Glomerular endothelial cell (primary cell): Measurements from ENCODE around the gene SLCO3A1. TPM values are rescaled to one million over a fixed set of nuclear protein-coding genes. Genes with fewer than 3 reads are reported as not detected.
"Not testable (repeated sequence)": the region's sequence is repeated elsewhere in the genome, so short reads cannot be mapped to it uniquely, and the experiment has no call there.

Experiments
- DNase-seq: peaks from one replicate; pipeline ENCODE4 v3.0.0-alpha.2; 2011; ENCODE audit warnings: low read depth, low spot score; ENCODE audit errors: extremely low read depth
- total RNA-seq: library from RNA; depleted of rRNA; stranded (reverse); fragments of >200 nt; gene quantifications from 2 replicates; pipeline ENCODE4 v1.2.3, GENCODE V29; 2015

Gene SLCO3A1
- total RNA-seq, 1 donor from 2014 or later, result 7.0 TPM

DNA sequence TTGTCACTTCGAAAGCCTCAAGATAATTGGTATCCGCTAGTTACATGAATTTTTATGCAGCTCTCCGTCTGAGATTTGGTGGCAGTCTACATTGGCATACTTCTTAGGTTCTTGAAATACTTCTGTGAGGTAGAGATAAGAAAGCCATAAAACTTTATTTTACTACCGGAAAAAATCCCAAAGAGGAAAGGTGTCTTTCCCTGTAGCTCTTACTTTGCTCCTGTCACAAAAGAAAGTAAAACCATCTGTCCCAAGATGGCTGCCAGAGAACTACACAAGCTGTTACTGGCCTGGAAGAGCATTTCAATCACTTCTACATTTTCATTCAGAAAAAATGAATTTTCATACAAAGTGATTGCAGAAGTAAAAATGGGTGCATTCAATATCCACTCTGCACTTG lies 325.4 kb downstream of the SLCO3A1 start:
- DNase-seq, result no peak

DNA sequence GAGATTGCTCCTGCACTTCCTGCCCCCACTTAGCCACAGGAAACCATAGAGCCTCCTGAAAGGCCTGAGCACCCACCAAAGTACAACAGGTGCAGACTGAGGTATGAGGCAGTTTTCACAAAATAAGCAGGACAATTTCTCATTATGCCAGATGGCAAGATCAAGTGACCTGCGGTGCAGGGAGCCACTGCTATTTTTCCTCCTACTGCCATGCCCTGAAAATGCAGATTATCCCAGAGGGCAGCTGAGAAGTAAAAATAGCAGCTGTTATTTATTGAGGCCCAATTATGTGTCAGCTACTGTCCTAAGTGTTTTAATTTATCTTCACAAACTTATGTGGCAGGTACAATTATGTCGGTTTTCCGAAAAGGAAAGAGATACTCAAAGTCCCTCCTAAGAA lies 330.6 kb downstream of the SLCO3A1 start:
- DNase-seq, result no peak

GRCh38 chr15:92184679-92185230 lies 331.2 kb downstream of the SLCO3A1 start:
- DNase-seq, result no peak

DNA sequence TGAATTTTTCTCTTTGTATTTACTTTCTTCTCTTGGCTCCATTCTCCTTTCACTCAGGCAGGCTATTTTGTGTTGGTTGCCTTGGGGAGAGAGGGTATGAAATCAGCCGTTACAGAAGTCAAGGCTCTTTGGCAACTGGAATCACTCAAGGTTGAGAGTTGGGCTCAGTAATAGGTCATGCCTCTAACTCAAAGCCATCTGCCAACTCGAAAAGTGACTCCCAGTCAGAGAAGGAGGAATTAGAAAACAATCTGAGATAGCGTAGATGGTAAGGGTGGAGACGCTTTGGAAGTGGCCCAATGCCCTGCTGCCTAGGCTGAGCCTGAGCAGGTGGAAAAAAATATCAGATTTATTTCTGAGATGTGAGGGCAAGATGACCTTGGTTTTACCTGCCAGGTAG lies 334.5 kb downstream of the SLCO3A1 start:
- DNase-seq, result no peak

DNA sequence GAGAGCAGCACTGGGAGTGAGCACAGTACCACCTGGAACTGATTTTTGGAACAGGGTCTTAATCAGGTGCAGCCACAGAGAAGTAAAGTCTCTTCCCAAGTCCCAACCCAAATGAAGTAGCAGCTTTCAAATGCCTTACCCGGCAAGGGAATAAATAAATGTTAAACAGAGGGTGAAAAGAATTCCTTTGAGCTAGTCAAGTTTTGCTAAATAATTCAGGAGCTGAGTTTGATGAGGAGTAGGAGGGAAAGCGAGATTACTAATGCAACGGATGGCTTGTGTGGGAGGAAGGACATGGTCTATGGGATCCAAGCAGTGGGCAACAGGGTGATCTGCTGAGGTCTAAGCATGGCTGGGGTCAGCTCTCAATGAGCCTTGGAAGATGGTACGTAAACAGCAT lies 335.7 kb downstream of the SLCO3A1 start:
- no peak for DNase-seq

GRCh38 chr15:92195241-92195640 lies 341.7 kb downstream of the SLCO3A1 start:
- no peak for DNase-seq

- DNase-seq, result no peak
These were observed 342.8 kb downstream of the SLCO3A1 start for GRCh38 chr15:92196342-92196741.

DNA sequence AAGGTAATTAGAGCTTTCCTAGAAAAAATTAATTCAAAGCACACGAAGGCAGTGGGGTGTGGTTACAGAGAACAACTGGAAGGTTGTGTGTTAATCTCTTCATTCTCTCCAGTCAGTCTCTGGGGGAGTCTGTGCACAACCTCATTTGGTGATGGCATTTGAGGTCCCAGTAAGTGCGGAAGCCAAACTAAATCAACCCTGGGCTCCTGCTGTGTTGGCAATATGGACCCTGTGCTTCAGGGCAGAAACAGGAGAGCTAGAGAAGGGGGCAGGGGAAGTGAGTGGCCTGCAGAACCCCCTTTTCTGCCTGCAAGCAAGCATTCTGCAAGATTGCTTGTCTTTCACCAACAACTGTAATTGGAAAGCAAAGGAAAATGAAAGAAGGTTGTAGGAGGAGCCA lies 344.2 kb downstream of the SLCO3A1 start:
- DNase-seq, result no peak

- no peak for DNase-seq
These were observed 347.4 kb downstream of the SLCO3A1 start for GRCh38 chr15:92200891-92201290.

GRCh38 chr15:92205255-92205739 lies 351.8 kb downstream of the SLCO3A1 start:
- DNase-seq, result no peak

DNA sequence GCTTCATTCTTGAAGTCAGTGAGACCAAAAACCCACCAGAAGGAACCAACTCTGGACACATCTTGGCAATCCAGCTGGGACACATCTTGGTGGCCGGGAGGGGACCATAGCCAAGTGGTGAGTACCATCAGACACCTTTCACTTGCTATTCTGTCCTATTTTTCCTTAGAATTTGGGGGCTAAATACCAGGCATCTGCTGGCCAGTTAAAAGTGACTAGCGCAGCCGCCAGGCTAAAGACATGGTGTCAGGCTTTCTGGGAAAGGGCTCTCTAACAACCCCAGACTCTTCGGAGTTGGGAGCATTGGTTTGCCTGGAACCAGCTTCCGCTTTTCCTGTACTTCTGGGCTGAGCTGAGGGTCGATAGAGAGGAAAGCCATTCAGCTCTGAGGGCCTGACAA lies 354.1 kb downstream of the SLCO3A1 start:
- not testable (repeated sequence) for DNase-seq
